HepG2 (cell line): ENCODE results near the gene STRBP. TPM values are rescaled to one million over a fixed set of nuclear protein-coding genes. Genes with fewer than 3 reads are reported as not detected.

ENCODE experiments used
- ATAC-seq: fragments of 200-7000 bp; cut with Tn5 transposase; 3 replicates; pipeline ENCODE4 v1.9.1; 2020; ENCODE audit warnings: mild to moderate bottlenecking, moderate library complexity
- BruUV-seq: library from RNA; stranded (reverse); fragments of 400-500 nt; replicated peaks from 2 replicates; lab custom pipeline; 2021; lab: Mats Ljungman, UMichigan
- CTCF ChIA-PET: fragments of 300-600 bp; formaldehyde crosslinking; extraction: SDS; loops from one replicate; lab custom pipeline; 2021; ENCODE audit warnings: low total read pairs, inconsistent platforms, low intra/inter-chr PET ratio; lab: Yijun Ruan, JAX
- POLR2A ChIA-PET: fragments of 350-600 bp; sonication (Branson Sonifier 250); formaldehyde crosslinking; loops from one replicate; lab custom pipeline; 2020; ENCODE audit warnings: antibody characterized with exemption, inconsistent platforms; lab: Yijun Ruan, JAX
- DNase-seq: peaks from one replicate; pipeline ENCODE4 v3.0.0-alpha.2; 2015; ENCODE audit warnings: low spot score
- FAIRE-seq: peaks from 3 replicates; lab custom pipeline; 2011; peaks lifted over from hg19 to GRCh38; lab: Jason Lieb, UNC
- H2AFZ ChIP-seq: one replicate; pipeline ENCODE4 v1.6.1; 2011; ENCODE audit warnings: low read length, inconsistent platforms
- H3K27ac ChIP-seq: fragments of 300-600 bp; 3 replicates; pipeline ENCODE4 v1.8.0; 2011; ENCODE audit warnings: mixed run types, mild to moderate bottlenecking, mixed read lengths, low read length, inconsistent platforms; ENCODE audit not compliant: insufficient read depth; ENCODE audit errors: extremely low read length
- H3K27me3 ChIP-seq, 2 experiments: fragments of 200-600 bp in 1 of 2; 2 replicates in 1 of 2; 3 replicates in 1 of 2; pipeline versions ENCODE4 v1.6.0 to v1.8.0; 2011; ENCODE audit warnings: low read length in 2 of 2, mild to moderate bottlenecking in 2 of 2, moderate library complexity in 2 of 2, inconsistent platforms in 1 of 2; ENCODE audit not compliant: insufficient read depth in 2 of 2, control insufficient read depth in 1 of 2
- H3K36me3 ChIP-seq, 2 experiments: fragments of 200-600 bp in 1 of 2; replicated peaks in 1 of 2; 2 replicates in 1 of 2; 3 replicates in 1 of 2; pipeline versions ENCODE4 v1.5.1 to v1.8.0; 2011; ENCODE audit warnings: low read length in 2 of 2, inconsistent platforms in 1 of 2; ENCODE audit not compliant: insufficient read depth in 2 of 2, control insufficient read depth in 1 of 2
- H3K4me1 ChIP-seq: 2 replicates; pipeline ENCODE4 v1.5.1; 2012; ENCODE audit warnings: low read length, inconsistent platforms; ENCODE audit not compliant: insufficient read depth
- H3K4me2 ChIP-seq: 2 replicates; pipeline ENCODE4 v1.6.0; 2011; ENCODE audit warnings: low read depth, low read length, inconsistent platforms
- H3K4me3 ChIP-seq, 3 experiments: fragments of 200-600 bp in 1 of 3; sonication (generic), shearing (Covaris generic) in 1 of 3; replicated peaks in 1 of 3; 2 replicates each; pipeline ENCODE4 v1.5.1; 2011 to 2016; ENCODE audit warnings: low read length in 3 of 3, inconsistent platforms in 2 of 3, low read depth in 2 of 3, mild to moderate bottlenecking in 2 of 3, control low read depth in 1 of 3, mixed read lengths in 1 of 3; ENCODE audit not compliant: insufficient read depth in 1 of 3
- H3K79me2 ChIP-seq: one replicate; pipeline ENCODE4 v1.6.1; 2011; ENCODE audit warnings: low read length, inconsistent platforms; ENCODE audit not compliant: insufficient read depth
- H3K9ac ChIP-seq: 2 replicates; pipeline ENCODE4 v1.6.0; 2011; ENCODE audit warnings: mild to moderate bottlenecking, low read depth, low read length, inconsistent platforms; ENCODE audit not compliant: insufficient read depth
- H3K9me3 ChIP-seq: 2 replicates; pipeline ENCODE4 v1.5.1; 2012; ENCODE audit warnings: mild to moderate bottlenecking, low read length
- H4K20me1 ChIP-seq: 2 replicates; pipeline ENCODE4 v1.6.0; 2011; ENCODE audit warnings: inconsistent platforms, mild to moderate bottlenecking, low read length, moderate library complexity; ENCODE audit not compliant: insufficient read depth
- ARNT ChIP-seq: fragments of 450-650 bp; IDR thresholded peaks from 2 replicates; pipeline ENCODE4 v1.6.1; 2017
- DPF2 ChIP-seq: sonication (generic); formaldehyde crosslinking; IDR thresholded peaks from 2 replicates; pipeline ENCODE4 v1.4.0; 2020; ENCODE audit warnings: mild to moderate bottlenecking, low read depth, missing genetic modification reagents, borderline replicate concordance
- ELK4 ChIP-seq: sonication (generic); formaldehyde crosslinking; IDR thresholded peaks from 2 replicates; pipeline ENCODE4 v1.9.0; 2021; ENCODE audit warnings: missing genetic modification reagents, borderline replicate concordance
- GLI4 ChIP-seq: sonication (generic); formaldehyde crosslinking; IDR thresholded peaks from 2 replicates; pipeline ENCODE4 v1.5.1; 2020; ENCODE audit warnings: missing genetic modification reagents, mild to moderate bottlenecking, moderate library complexity, borderline replicate concordance
- NFKB2 ChIP-seq: sonication (generic); formaldehyde crosslinking; IDR thresholded peaks from 2 replicates; pipeline ENCODE4 v1.4.0; 2020; ENCODE audit warnings: missing genetic modification reagents, borderline replicate concordance
- NR2F1 ChIP-seq, 2 experiments: fragments of 450-650 bp in 1 of 2; formaldehyde crosslinking in 1 of 2; IDR thresholded peaks; 2 replicates each; pipeline versions ENCODE4 v1.5.0 to v1.6.1; 2016 to 2020; ENCODE audit warnings: mild to moderate bottlenecking in 1 of 2, missing compliant biosample characterization in 1 of 2, missing genetic modification reagents in 1 of 2, moderate library complexity in 1 of 2
- NRL ChIP-seq: sonication (generic); formaldehyde crosslinking; IDR thresholded peaks from 2 replicates; pipeline ENCODE4 v1.5.0; 2020; ENCODE audit warnings: missing genetic modification reagents, mild to moderate bottlenecking, moderate library complexity, borderline replicate concordance
- THAP9 ChIP-seq: sonication (generic); formaldehyde crosslinking; IDR thresholded peaks from 2 replicates; pipeline ENCODE4; 2020; ENCODE audit warnings: missing genetic modification reagents, mild to moderate bottlenecking, borderline replicate concordance
- THYN1 ChIP-seq: sonication (generic); formaldehyde crosslinking; IDR thresholded peaks from 2 replicates; pipeline ENCODE4 v1.8.1; 2023; ENCODE audit warnings: low read depth, mild to moderate bottlenecking, moderate library complexity, missing genetic modification reagents, borderline replicate concordance
- ZBTB3 ChIP-seq: sonication (generic); formaldehyde crosslinking; IDR thresholded peaks from 2 replicates; pipeline ENCODE4 v1.4.0; 2020; ENCODE audit warnings: low read depth, mild to moderate bottlenecking, moderate library complexity, missing genetic modification reagents, borderline replicate concordance
- ZNF160 ChIP-seq: sonication (generic); formaldehyde crosslinking; IDR thresholded peaks from 2 replicates; pipeline ENCODE4 v1.8.0; 2022; ENCODE audit warnings: mild to moderate bottlenecking, inconsistent platforms, missing genetic modification reagents
- ZNF232 ChIP-seq: sonication (generic); formaldehyde crosslinking; IDR thresholded peaks from 2 replicates; pipeline ENCODE4 v1.4.0; 2020; ENCODE audit warnings: missing genetic modification reagents, borderline replicate concordance
- ZNF354B ChIP-seq: sonication (generic); formaldehyde crosslinking; IDR thresholded peaks from 2 replicates; pipeline ENCODE4 v1.8.0; 2022; ENCODE audit warnings: mild to moderate bottlenecking, missing genetic modification reagents
- ZNF788 ChIP-seq: sonication (generic); formaldehyde crosslinking; IDR thresholded peaks from 2 replicates; pipeline ENCODE4 v1.5.0; 2020; ENCODE audit warnings: mild to moderate bottlenecking, missing genetic modification reagents, borderline replicate concordance
- ZNF839 ChIP-seq: sonication (generic); formaldehyde crosslinking; IDR thresholded peaks from 2 replicates; pipeline ENCODE4 v1.4.0; 2020; ENCODE audit warnings: missing genetic modification reagents, mild to moderate bottlenecking, borderline replicate concordance
- ZNF879 ChIP-seq: sonication (generic); formaldehyde crosslinking; IDR thresholded peaks from 2 replicates; pipeline ENCODE4 v1.8.1; 2023; ENCODE audit warnings: missing genetic modification reagents
- WGBS: methylation state at CpG from one replicate; pipeline ENCODE4 v1.1.6; 2017; ENCODE audit warnings: low lambda C conversion rate; 5-methylcytosine and 5-hydroxymethylcytosine counted together
- in situ Hi-C: cut with HindIII; loops from 2 replicates; pipeline ENCODE4 v1.10.0; 2017; ENCODE audit warnings: low pct_unique_long_range_greater_than_20kb; ENCODE audit not compliant: extremely low pct_ligation_motif_present
- intact Hi-C: fragments of 100-400 bp; cut with micrococcal nuclease; formaldehyde crosslinking; loops from one replicate; pipeline ENCODE4 v1.10.0; 2022; ENCODE audit not compliant: unreplicated experiment
- polyA plus RNA-seq, 8 experiments: library from polyadenylated mRNA; depleted of rRNA in 3 of 8; stranded (reverse) in 7 of 8; unstranded in 1 of 8; fragments of >200 nt; fragmentation: Illumina TruSeq in 4 of 8; extraction: Trizol in 4 of 8; gene quantifications; 2 replicates each; pipeline versions ENCODE4 v1.2.1 to v1.2.3, GENCODE V29; 2011 to 2016; ENCODE audit warnings: low read depth in 4 of 8, missing spikeins in 1 of 8, mixed read lengths in 1 of 8; ENCODE audit not compliant: insufficient read depth in 1 of 8
- total RNA-seq, 5 experiments: library from RNA; depleted of rRNA; stranded (reverse); fragments of >200 nt; fragmentation: Illumina TruSeq; extraction: Trizol; gene quantifications; 2 replicates each; pipeline ENCODE4 v1.2.3, GENCODE V29; 2016; ENCODE audit warnings: low read depth in 1 of 5

STRBP gene
- total and polyA plus RNA-seq, 2 of the 13 experiments (the other 11 are each of a cell fraction or from before 2014, with no cell fraction given): 14.5 to 38.5 TPM

- TF ChIP-seq DPF2 (CRISPR knock-in tag) (peak; percentile 29; the same call in 1 of the 2 replicates), ELK4 (CRISPR knock-in tag) (no peak)
Measured at GRCh38 chr9:123310551-123311249, 42.3 kb upstream of the STRBP start (continued).

- DNase-seq (no peak), ATAC-seq (no peak), FAIRE-seq (peak; percentile 28)
- intact Hi-C loops: no loop called here
- ChIA-PET CTCF (no interaction called here), POLR2A (no interaction called here)
- in situ Hi-C loops: no loop called here
- Histone ChIP-seq H3K36me3 (no peaks in the 10 kb centered on the region), H4K20me1 (no peaks in the 10 kb centered on the region), H3K4me3 (no peak overlapping the region), H3K9ac (no peak overlapping the region), H3K4me2 (no peak overlapping the region), H3K9me3 (no peaks in the 10 kb centered on the region), H3K79me2 (no peaks in the 10 kb centered on the region), H2AFZ (no peak overlapping the region), H3K27ac (no peak overlapping the region), H3K4me1 (peaks cover 63% of the 10 kb centered on the region), H3K27me3 (peaks cover 0 to 11% of the 10 kb centered on the region in 2 experiments; a peak in 2 of 5 replicates)
- no peak for TF ChIP-seq ZBTB3 (CRISPR knock-in tag)
- no peak for TF ChIP-seq THYN1 (CRISPR knock-in tag)
- no peak for TF ChIP-seq GLI4 (CRISPR knock-in tag)
- TF ChIP-seq ZNF232 (CRISPR knock-in tag): no peak
- TF ChIP-seq ZNF160 (CRISPR knock-in tag): no peak
- TF ChIP-seq NFKB2 (CRISPR knock-in tag): no peak
- no peak for TF ChIP-seq NRL (CRISPR knock-in tag)
- no peak for TF ChIP-seq ZNF788
- no peak for TF ChIP-seq THAP9 (CRISPR knock-in tag)
- no peak for TF ChIP-seq ARNT
- TF ChIP-seq ZNF354B: no peak
- TF ChIP-seq ZNF839: no peak
- TF ChIP-seq ZNF879 (CRISPR knock-in tag): no peak
- no peak for TF ChIP-seq NR2F1 (CRISPR knock-in tag; IDR thresholded peaks at IDR 0.05)
- no TSS peak for BruUV-seq
- 0% methylated on average over 1 of the region's 1 CpG for WGBS
Measured at GRCh38 chr9:123309611-123310010, 41.2 kb upstream of the STRBP start.
